ENCODE results near the gene CCDC13.

DNA sequence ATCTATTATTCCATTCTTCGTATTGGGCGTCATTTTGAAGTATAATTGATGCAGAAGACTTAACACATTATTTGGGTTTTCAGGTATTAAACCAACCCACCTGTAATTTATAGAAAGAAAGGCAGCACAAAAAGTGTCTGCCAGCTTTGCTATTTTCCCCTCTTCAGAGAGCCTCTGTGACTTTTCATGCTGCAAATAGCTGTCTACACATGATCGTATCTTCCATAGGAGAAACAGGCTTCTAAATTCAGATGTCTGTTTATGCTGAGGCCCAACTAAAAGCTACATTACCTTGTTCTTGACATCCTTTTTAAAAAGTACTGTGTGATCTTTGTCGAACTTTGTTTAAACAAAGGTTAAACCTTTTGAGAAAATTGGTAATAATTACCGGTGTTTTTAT lies 41.2 kb upstream of the CCDC13 start:
- no peak for TF ChIP-seq CTCF (IDR thresholded peaks at IDR 0.05)
- TF ChIP-seq POLR2A (IDR thresholded peaks at IDR 0.05) = no peak
